Endothelial cell of umbilical vein (primary cell): ENCODE results near the gene DTX4. TPM values are rescaled to one million over a fixed set of nuclear protein-coding genes. Genes with fewer than 3 reads are reported as not detected.

Experiments used
- BruUV-seq: library from RNA; stranded (reverse); fragments of 400-500 nt; replicated peaks from 2 replicates; lab custom pipeline; 2021; lab: Mats Ljungman, UMichigan
- CTCF ChIA-PET: fragments of 300-600, 350-600 bp; sonication (Branson Sonifier 250); formaldehyde crosslinking; loops from one replicate; lab custom pipeline; 2021; ENCODE audit warnings: antibody characterized with exemption, inconsistent platforms; lab: Charles Lee
- POLR2A ChIA-PET: fragments of 300-600, 350-600 bp; sonication (Branson Sonifier 250); formaldehyde crosslinking; loops from one replicate; lab custom pipeline; 2021; ENCODE audit warnings: antibody characterized with exemption, inconsistent platforms; lab: Charles Lee
- DNase-seq: peaks from one replicate; pipeline ENCODE4 v3.0.0-alpha.2; 2011; ENCODE audit warnings: low read depth, low spot score
- FAIRE-seq: peaks from 2 replicates; lab custom pipeline; 2011; peaks lifted over from hg19 to GRCh38; lab: Jason Lieb, UNC
- H2AFZ ChIP-seq: 2 replicates; pipeline ENCODE4 v1.6.0; 2012; ENCODE audit warnings: low read depth, low read length, control low read depth, inconsistent platforms
- H3K27ac ChIP-seq: 2 replicates; pipeline ENCODE4 v1.5.1; 2011; ENCODE audit warnings: low read depth, mild to moderate bottlenecking, control low read depth, low read length, moderate library complexity; ENCODE audit not compliant: insufficient read depth
- H3K27me3 ChIP-seq, 2 experiments: 2 replicates each; pipeline versions ENCODE4 v1.6.0 to v1.6.1; 2011; ENCODE audit warnings: low read length in 2 of 2, mixed read lengths in 1 of 2; ENCODE audit not compliant: control insufficient read depth in 2 of 2, insufficient read depth in 2 of 2
- H3K36me3 ChIP-seq, 2 experiments: 2 replicates in 1 of 2; 3 replicates in 1 of 2; pipeline ENCODE4 v1.5.1; 2011; ENCODE audit warnings: low read length in 2 of 2, mild to moderate bottlenecking in 1 of 2, moderate library complexity in 1 of 2; ENCODE audit not compliant: control insufficient read depth in 2 of 2, insufficient read depth in 2 of 2; ENCODE audit errors: extremely low read depth in 1 of 2
- H3K4me1 ChIP-seq: 3 replicates; pipeline ENCODE4 v1.5.1; 2011; ENCODE audit warnings: mild to moderate bottlenecking, low read length; ENCODE audit not compliant: control insufficient read depth, insufficient read depth; ENCODE audit errors: extremely low read depth
- H3K4me2 ChIP-seq: 2 replicates; pipeline ENCODE4 v1.6.1; 2011; ENCODE audit warnings: low read length, control low read depth, mixed read lengths; ENCODE audit not compliant: insufficient read depth
- H3K4me3 ChIP-seq, 3 experiments: fragments of 200-600 bp in 1 of 3; sonication (generic), shearing (Covaris generic) in 1 of 3; replicated peaks in 1 of 3; 2 replicates each; pipeline ENCODE4 v1.5.1; 2011 to 2016; ENCODE audit warnings: control low read depth in 3 of 3, low read length in 3 of 3, mild to moderate bottlenecking in 2 of 3, inconsistent platforms in 1 of 3, low read depth in 1 of 3, moderate library complexity in 1 of 3; ENCODE audit not compliant: insufficient read depth in 1 of 3
- H3K79me2 ChIP-seq: 2 replicates; pipeline ENCODE4 v1.6.0; 2012; ENCODE audit warnings: low read length, inconsistent platforms; ENCODE audit not compliant: control insufficient read depth, insufficient read depth
- H3K9ac ChIP-seq: replicated peaks from 2 replicates; pipeline ENCODE3; 2011; ENCODE audit warnings: low read length, control low read depth; ENCODE audit not compliant: insufficient read depth; ENCODE audit errors: extremely low read depth
- H3K9me1 ChIP-seq: replicated peaks from 3 replicates; pipeline ENCODE4 v1.6.0; 2011; ENCODE audit warnings: mild to moderate bottlenecking, low read length; ENCODE audit not compliant: control insufficient read depth, insufficient read depth; ENCODE audit errors: extremely low read depth
- H3K9me3 ChIP-seq: replicated peaks from 2 replicates; pipeline ENCODE4 v1.5.1; 2012; ENCODE audit warnings: low read length, inconsistent platforms; ENCODE audit not compliant: control insufficient read depth, insufficient read depth
- H4K20me1 ChIP-seq: replicated peaks from 2 replicates; pipeline ENCODE3; 2011; ENCODE audit warnings: mild to moderate bottlenecking, low read length; ENCODE audit not compliant: control insufficient read depth, insufficient read depth; ENCODE audit errors: extremely low read depth
- CTCF ChIP-seq, 2 donors: IDR thresholded peaks; 1 replicate in 1 of 2; 2 replicates in 1 of 2; pipeline ENCODE4 v1.5.1; 2011; ENCODE audit warnings: low read length in 2 of 2, mild to moderate bottlenecking in 2 of 2, moderate library complexity in 2 of 2, control low read depth in 1 of 2, inconsistent platforms in 1 of 2, low read depth in 1 of 2; ENCODE audit not compliant: insufficient read depth in 1 of 2; ENCODE audit errors: extremely low read depth in 1 of 2
- EZH2 ChIP-seq: IDR thresholded peaks from 2 replicates; pipeline ENCODE4 v1.6.1; 2012; ENCODE audit warnings: borderline replicate concordance, low read depth, mild to moderate bottlenecking, moderate library complexity, low read length, inconsistent platforms; ENCODE audit not compliant: severe bottlenecking
- FOS ChIP-seq: IDR thresholded peaks from 2 replicates; pipeline ENCODE4 v1.6.1; 2011; ENCODE audit warnings: mild to moderate bottlenecking, low read length, moderate library complexity, borderline replicate concordance; ENCODE audit not compliant: insufficient read depth
- GATA2 ChIP-seq: IDR thresholded peaks from 2 replicates; pipeline ENCODE4 v1.7.0; 2011; ENCODE audit warnings: low read depth, mild to moderate bottlenecking, moderate library complexity, mixed read lengths, low read length; ENCODE audit not compliant: insufficient read length, insufficient read depth
- JUN ChIP-seq: IDR thresholded peaks from 2 replicates; pipeline ENCODE4 v1.6.1; 2011; ENCODE audit warnings: borderline replicate concordance, low read depth; ENCODE audit not compliant: insufficient read length, insufficient read depth
- MAX ChIP-seq: IDR thresholded peaks from 2 replicates; pipeline ENCODE4 v1.6.1; 2011; ENCODE audit not compliant: insufficient read depth, insufficient read length
- MYC ChIP-seq: IDR thresholded peaks from one replicate; pipeline ENCODE4 v1.6.1; 2011; ENCODE audit warnings: mild to moderate bottlenecking, low read depth, low read length
- POLR2A ChIP-seq: IDR thresholded peaks from 2 replicates; pipeline ENCODE4 v1.6.1; 2012; ENCODE audit warnings: low read depth, mild to moderate bottlenecking, control low read depth, low read length
- POLR2AphosphoS5 ChIP-seq: IDR thresholded peaks from 2 replicates; pipeline ENCODE4 v1.6.1; 2012; ENCODE audit warnings: low read depth, mild to moderate bottlenecking, control low read depth, low read length, moderate library complexity; ENCODE audit not compliant: insufficient read depth
- dilution Hi-C: fragments of 300-500 bp; cut with MboI; formaldehyde crosslinking; loops from one replicate; pipeline ENCODE4 v1.15.0; 2019; ENCODE audit warnings: low sequenced_read_pairs; ENCODE audit not compliant: extremely low pct_ligation_motif_present
- intact Hi-C: fragments of 100-400 bp; cut with micrococcal nuclease; formaldehyde crosslinking; loops from one replicate; pipeline ENCODE4 v1.10.0; 2022
- polyA plus RNA-seq, 4 experiments: library from polyadenylated mRNA; depleted of rRNA in 3 of 4; stranded (reverse) in 3 of 4; unstranded in 1 of 4; fragments of >200 nt; gene quantifications; 2 replicates each; pipeline versions ENCODE4 v1.2.1 to v1.2.3, GENCODE V29; 2011 to 2012; ENCODE audit warnings: missing spikeins in 1 of 4
- total RNA-seq: library from RNA; stranded (reverse); gene quantifications from 2 replicates; pipeline ENCODE4 v1.2.3, GENCODE V29; 2021

Gene DTX4
- total and polyA plus RNA-seq, 2 donors (not counting 3 experiments of a cell fraction or from before 2014, with no cell fraction given), result 0.08 to 0.91 TPM

DNA sequence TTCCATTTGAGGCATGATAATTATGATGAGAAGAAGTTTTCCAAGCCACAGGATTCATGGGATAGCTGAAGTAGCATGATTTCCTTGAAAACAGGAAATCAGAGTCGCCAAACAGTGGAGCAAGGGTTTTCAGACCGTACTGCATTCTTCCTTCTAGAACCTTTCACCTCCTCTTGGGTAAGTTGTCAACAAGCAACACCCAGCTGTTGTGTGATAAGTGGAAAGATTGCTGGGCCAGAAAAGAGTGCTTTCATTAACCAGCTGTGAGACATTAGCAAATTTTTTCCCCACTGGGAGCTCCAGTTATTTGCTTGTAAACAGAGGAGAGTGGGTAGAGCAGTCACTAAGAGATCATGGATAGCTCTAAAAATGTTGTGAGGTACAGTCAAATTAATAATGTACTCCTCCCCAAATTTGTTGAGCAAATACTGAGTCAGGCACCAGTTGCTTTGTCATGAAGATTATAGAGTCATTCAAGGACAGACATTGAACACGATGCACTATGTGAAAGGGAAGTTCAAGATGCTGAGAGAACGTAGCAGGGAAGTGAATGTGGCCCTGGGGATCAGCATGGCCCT lies 52.5 kb downstream of the DTX4 start:
- Histone ChIP-seq H3K4me3 (no peak overlapping the region), H3K79me2 (no peaks in the 10 kb centered on the region), H3K9ac (no peak overlapping the region), H4K20me1 (no peaks in the 10 kb centered on the region), H3K36me3 (no peaks in the 10 kb centered on the region), H3K9me3 (no peaks in the 10 kb centered on the region), H3K4me1 (no peaks in the 10 kb centered on the region), H3K27ac (no peak overlapping the region), H2AFZ (no peak overlapping the region), H3K9me1 (no peaks in the 10 kb centered on the region), H3K27me3 (no peaks in the 10 kb centered on the region), H3K4me2 (no peak overlapping the region)
- FAIRE-seq, result no peak
- TF ChIP-seq EZH2, result no peak
- no peak for TF ChIP-seq POLR2A
- TF ChIP-seq GATA2, result no peak
- TF ChIP-seq MYC, result no peak
- TF ChIP-seq JUN, result no peak
- TF ChIP-seq CTCF (IDR thresholded peaks at IDR 0.05; ENCODE audit: extremely low read depth in 1 of 2, insufficient read depth in 1 of 2, low read depth in 1 of 2, low read length in 2 of 2), result no peak
- TF ChIP-seq FOS, result no peak
- TF ChIP-seq POLR2AphosphoS5, result no peak
- TF ChIP-seq MAX, result no peak
- intact Hi-C loops (no loop called here), dilution Hi-C loops (no loop called here)
- CTCF ChIA-PET, result interaction anchor here (1.0 to 2.8 kb wide), 4 partner anchors 23 to 54 kb away, joined by 3 to 11 read pairs (median 4); partner anchors contain the start of gene DTX4
- POLR2A ChIA-PET, result no interaction called here
- peak; percentile 25 for DNase-seq
- BruUV-seq, result no TSS peak
